Measurements from ENCODE around the gene ZSWIM8. TPM values are rescaled to one million over a fixed set of nuclear protein-coding genes. Genes with fewer than 3 reads are reported as not detected.

ZSWIM8 gene
- total and polyA plus RNA-seq, 2 experiments from 2014 or later, result 101 to 103 TPM

DNA sequence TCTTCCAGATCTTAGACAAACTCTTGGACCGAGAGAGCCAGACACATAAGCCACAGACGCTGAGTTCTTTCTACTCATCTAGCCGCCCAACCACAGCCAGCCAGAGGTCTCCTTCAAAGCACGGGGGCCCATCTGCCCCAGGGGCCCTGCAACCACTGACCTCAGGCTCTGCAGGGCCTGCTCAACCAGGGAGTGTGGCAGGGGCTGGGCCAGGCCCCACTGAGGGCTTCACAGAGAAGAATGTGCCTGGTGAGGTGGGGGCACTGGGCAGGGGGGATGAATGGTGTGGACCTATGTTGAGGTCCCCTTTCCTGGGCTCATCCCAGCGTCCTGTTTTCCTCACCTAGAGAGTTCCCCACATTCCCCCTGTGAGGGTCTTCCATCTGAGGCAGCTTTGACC, 11.4 kb downstream of the ZSWIM8 start:
- Histone ChIP-seq H4K20me1 (ENCODE audit: insufficient read depth, poor library complexity, severe bottlenecking) (no peaks in the 10 kb centered on the region), H3K27ac (no peak overlapping the region), H3K4me1 (ENCODE audit: insufficient read depth) (no peaks in the 10 kb centered on the region), H3K9me2 (replicated peaks; ENCODE audit: insufficient read depth) (no peaks in the 10 kb centered on the region), H3K4me2 (no peak overlapping the region), H3K79me2 (no peaks in the 10 kb centered on the region), H3K36me3 (replicated peaks; ENCODE audit: insufficient read depth, low read depth) (no peaks in the 10 kb centered on the region), H3K9me3 (ENCODE audit: low read depth) (no peaks in the 10 kb centered on the region), H2AFZ (no peak overlapping the region), H3K4me3 (no peak overlapping the region), H3K27me3 (no peaks in the 10 kb centered on the region)
- DNase-seq (ENCODE audit: low spot score), result no peak
- TF ChIP-seq, protein P1, sequence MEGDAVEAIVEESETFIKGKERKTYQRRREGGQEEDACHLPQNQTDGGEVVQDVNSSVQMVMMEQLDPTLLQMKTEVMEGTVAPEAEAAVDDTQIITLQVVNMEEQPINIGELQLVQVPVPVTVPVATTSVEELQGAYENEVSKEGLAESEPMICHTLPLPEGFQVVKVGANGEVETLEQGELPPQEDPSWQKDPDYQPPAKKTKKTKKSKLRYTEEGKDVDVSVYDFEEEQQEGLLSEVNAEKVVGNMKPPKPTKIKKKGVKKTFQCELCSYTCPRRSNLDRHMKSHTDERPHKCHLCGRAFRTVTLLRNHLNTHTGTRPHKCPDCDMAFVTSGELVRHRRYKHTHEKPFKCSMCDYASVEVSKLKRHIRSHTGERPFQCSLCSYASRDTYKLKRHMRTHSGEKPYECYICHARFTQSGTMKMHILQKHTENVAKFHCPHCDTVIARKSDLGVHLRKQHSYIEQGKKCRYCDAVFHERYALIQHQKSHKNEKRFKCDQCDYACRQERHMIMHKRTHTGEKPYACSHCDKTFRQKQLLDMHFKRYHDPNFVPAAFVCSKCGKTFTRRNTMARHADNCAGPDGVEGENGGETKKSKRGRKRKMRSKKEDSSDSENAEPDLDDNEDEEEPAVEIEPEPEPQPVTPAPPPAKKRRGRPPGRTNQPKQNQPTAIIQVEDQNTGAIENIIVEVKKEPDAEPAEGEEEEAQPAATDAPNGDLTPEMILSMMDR (IDR thresholded peaks at IDR 0.05; ENCODE audit: poor library complexity), result no peak
- TF ChIP-seq EZH2phosphoT487 (IDR thresholded peaks at IDR 0.05; ENCODE audit: low read depth, severe bottlenecking, unreplicated experiment) (no peak), EZH2 (IDR thresholded peaks at IDR 0.05; ENCODE audit: borderline replicate concordance) (no peak)
- WGBS (ENCODE audit: low lambda C conversion rate, missing lambda C conversion rate), result 93% methylated on average over 5 of the region's 5 CpGs

DNA sequence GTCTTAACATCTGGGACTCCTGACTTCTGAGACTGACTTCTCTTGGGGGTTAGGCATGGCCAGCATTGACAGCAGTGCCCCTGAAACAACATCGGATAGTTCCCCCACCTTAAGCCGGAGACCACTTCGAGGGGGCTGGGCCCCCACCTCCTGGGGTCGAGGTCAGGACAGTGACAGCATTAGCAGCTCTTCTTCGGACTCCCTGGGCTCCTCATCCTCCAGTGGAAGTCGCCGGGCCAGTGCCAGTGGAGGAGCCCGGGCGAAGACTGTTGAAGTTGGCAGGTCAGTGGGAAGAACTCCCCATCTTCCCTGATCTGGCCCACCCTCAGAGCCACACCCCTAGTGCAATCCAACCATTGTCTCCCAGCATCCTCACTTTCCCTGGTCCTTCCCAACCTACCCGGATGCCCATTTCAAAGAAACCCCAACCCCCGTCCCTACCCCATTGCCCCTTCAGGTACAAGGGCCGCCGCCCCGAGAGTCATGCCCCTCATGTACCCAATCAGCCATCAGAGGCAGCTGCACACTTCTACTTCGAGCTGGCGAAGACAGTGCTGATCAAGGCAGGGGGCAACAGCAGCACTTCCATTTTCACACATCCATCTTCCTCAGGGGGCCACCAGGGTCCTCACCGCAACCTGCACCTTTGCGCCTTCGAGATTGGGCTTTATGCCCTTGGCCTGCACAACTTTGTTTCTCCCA, 12.1 kb downstream of the ZSWIM8 start:
- no peak overlapping the region for H3K27ac ChIP-seq
- H3K9me3 ChIP-seq (ENCODE audit: low read depth), result no peaks in the 10 kb centered on the region
- H3K36me3 ChIP-seq (replicated peaks; ENCODE audit: insufficient read depth, low read depth), result no peaks in the 10 kb centered on the region

DNA sequence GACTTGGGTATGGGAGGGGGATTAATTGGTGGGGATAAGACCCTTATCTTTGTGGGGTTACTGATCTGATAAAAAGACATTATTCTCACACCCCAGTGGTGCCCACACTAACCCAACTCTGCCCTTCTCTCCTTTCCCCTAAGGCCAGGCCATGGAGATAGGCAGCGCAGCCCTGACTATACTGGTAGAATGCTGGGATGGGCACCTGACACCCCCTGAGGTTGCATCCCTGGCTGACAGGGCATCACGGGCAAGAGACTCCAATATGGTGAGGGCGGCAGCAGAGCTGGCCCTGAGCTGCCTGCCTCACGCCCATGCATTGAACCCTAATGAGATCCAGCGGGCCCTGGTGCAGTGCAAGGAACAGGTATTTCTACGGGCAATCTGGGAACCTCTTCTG, 12.7 kb downstream of the ZSWIM8 start:
- no peaks in the 10 kb centered on the region for H3K9me2 ChIP-seq (replicated peaks; ENCODE audit: insufficient read depth)
- 94% methylated on average over 6 of the region's 6 CpGs for WGBS (ENCODE audit: low lambda C conversion rate, missing lambda C conversion rate)
- no peak overlapping the region for H2AFZ ChIP-seq
- TF ChIP-seq EZH2phosphoT487 (IDR thresholded peaks at IDR 0.05; ENCODE audit: low read depth, severe bottlenecking, unreplicated experiment), result no peak
- TF ChIP-seq, protein P1 (IDR thresholded peaks at IDR 0.05; ENCODE audit: poor library complexity), result no peak
- no peak for TF ChIP-seq EZH2 (IDR thresholded peaks at IDR 0.05; ENCODE audit: borderline replicate concordance)
- H3K27me3 ChIP-seq, result no peaks in the 10 kb centered on the region
- no peaks in the 10 kb centered on the region for H3K9me3 ChIP-seq (ENCODE audit: low read depth)
- H3K27ac ChIP-seq, result no peak overlapping the region
- H3K36me3 ChIP-seq (replicated peaks; ENCODE audit: insufficient read depth, low read depth), result no peaks in the 10 kb centered on the region
- H4K20me1 ChIP-seq (ENCODE audit: insufficient read depth, poor library complexity, severe bottlenecking), result no peaks in the 10 kb centered on the region
- no peak overlapping the region for H3K4me2 ChIP-seq
- H3K79me2 ChIP-seq, result no peaks in the 10 kb centered on the region
- H3K4me1 ChIP-seq (ENCODE audit: insufficient read depth), result no peaks in the 10 kb centered on the region
- H3K4me3 ChIP-seq, result no peak overlapping the region
- no peak for DNase-seq (ENCODE audit: low spot score)

More for the DNA sequence above, 12.1 kb downstream of the ZSWIM8 start:
- TF ChIP-seq EZH2phosphoT487 (IDR thresholded peaks at IDR 0.05; ENCODE audit: low read depth, severe bottlenecking, unreplicated experiment) (no peak), EZH2 (IDR thresholded peaks at IDR 0.05; ENCODE audit: borderline replicate concordance) (no peak)
- TF ChIP-seq, protein P1 (IDR thresholded peaks at IDR 0.05; ENCODE audit: poor library complexity), result no peak
- 95% methylated on average over 19 of the region's 19 CpGs for WGBS (ENCODE audit: low lambda C conversion rate, missing lambda C conversion rate)
- Histone ChIP-seq H3K79me2 (no peaks in the 10 kb centered on the region), H2AFZ (no peak overlapping the region), H3K4me2 (no peak overlapping the region), H3K4me3 (no peak overlapping the region), H3K27me3 (no peaks in the 10 kb centered on the region), H4K20me1 (ENCODE audit: insufficient read depth, poor library complexity, severe bottlenecking) (no peaks in the 10 kb centered on the region), H3K4me1 (ENCODE audit: insufficient read depth) (no peaks in the 10 kb centered on the region), H3K9me2 (replicated peaks; ENCODE audit: insufficient read depth) (no peaks in the 10 kb centered on the region)
- no peak for DNase-seq (ENCODE audit: low spot score)

Measured in hepatocyte (in vitro differentiated cells).